Lower leg skin (tissue), 3 donors: Measurements from ENCODE around the gene CRB2.

Experiments used
- CTCF ChIP-seq, 3 donors: fragments of 450-650 bp; IDR thresholded peaks; one replicate each; pipeline ENCODE4 v1.5.1; 2016; ENCODE audit warnings: antibody characterized with exemption in 3 of 3, mild to moderate bottlenecking in 3 of 3, moderate library complexity in 2 of 3
- POLR2A ChIP-seq, 2 donors: fragments of 450-650 bp; IDR thresholded peaks; one replicate each; pipeline ENCODE4 v1.6.1; 2016 to 2017; ENCODE audit warnings: antibody characterized with exemption in 2 of 2, mild to moderate bottlenecking in 1 of 2, moderate library complexity in 1 of 2

- no peak for TF ChIP-seq CTCF (IDR thresholded peaks at IDR 0.05)
- no peak for TF ChIP-seq POLR2A (IDR thresholded peaks at IDR 0.05)
Observed at GRCh38 chr9:123418506-123418905, 62.5 kb downstream of the CRB2 start.
